Measurements from ENCODE around the gene CACNA2D3.

Gene CACNA2D3

GRCh38 chr3:54856271-54856670 is 733.9 kb downstream of the CACNA2D3 start:
- DNase-seq (ENCODE audit: low read depth), result no peak
- no peak for TF ChIP-seq CTCF (IDR thresholded peaks at IDR 0.05; ENCODE audit: control insufficient read depth, insufficient read depth, low read depth, low read length, missing control alignments)
- H3K4me3 ChIP-seq (ENCODE audit: control insufficient read depth, low read depth, low read length), result no peak overlapping the region

GRCh38 chr3:54857343-54857742 is 735.0 kb downstream of the CACNA2D3 start:
- H3K4me3 ChIP-seq (ENCODE audit: control insufficient read depth, low read depth, low read length), result no peak overlapping the region
- no peak for DNase-seq (ENCODE audit: low read depth)
- TF ChIP-seq CTCF (IDR thresholded peaks at IDR 0.05; ENCODE audit: control insufficient read depth, insufficient read depth, low read depth, low read length, missing control alignments), result no peak

- no peak overlapping the region for H3K4me3 ChIP-seq (ENCODE audit: control insufficient read depth, low read depth, low read length)
- DNase-seq (ENCODE audit: low read depth), result no peak
- no peak for TF ChIP-seq CTCF (IDR thresholded peaks at IDR 0.05; ENCODE audit: control insufficient read depth, insufficient read depth, low read depth, low read length, missing control alignments)
Measured at GRCh38 chr3:54858093-54858785, 735.9 kb downstream of the CACNA2D3 start.

GRCh38 chr3:54859184-54859583 is 736.8 kb downstream of the CACNA2D3 start:
- no peak overlapping the region for H3K4me3 ChIP-seq (ENCODE audit: control insufficient read depth, low read depth, low read length)
- no peak for TF ChIP-seq CTCF (IDR thresholded peaks at IDR 0.05; ENCODE audit: control insufficient read depth, insufficient read depth, low read depth, low read length, missing control alignments)
- DNase-seq (ENCODE audit: low read depth), result peak; percentile 43

- no peak overlapping the region for H3K4me3 ChIP-seq (ENCODE audit: control insufficient read depth, low read depth, low read length)
- TF ChIP-seq CTCF (IDR thresholded peaks at IDR 0.05; ENCODE audit: control insufficient read depth, insufficient read depth, low read depth, low read length, missing control alignments), result no peak
- DNase-seq (ENCODE audit: low read depth), result no peak
Measured at GRCh38 chr3:54861248-54862067, 739.1 kb downstream of the CACNA2D3 start.

- no peak overlapping the region for H3K4me3 ChIP-seq (ENCODE audit: control insufficient read depth, low read depth, low read length)
- no peak for DNase-seq (ENCODE audit: low read depth)
- no peak for TF ChIP-seq CTCF (IDR thresholded peaks at IDR 0.05; ENCODE audit: control insufficient read depth, insufficient read depth, low read depth, low read length, missing control alignments)
Measured at GRCh38 chr3:54862526-54862925, 740.2 kb downstream of the CACNA2D3 start.

Data from AG09309 (cell line).